Transverse colon (tissue), 4 donors: ENCODE results near the gene PELI2.

Experiments used
- EP300 ChIP-seq: sonication (generic); formaldehyde crosslinking; IDR thresholded peaks from one replicate; pipeline ENCODE4 v1.6.1; 2017; ENCODE audit warnings: antibody characterized with exemption, low read depth
- POLR2A ChIP-seq: fragments of 450-650 bp; IDR thresholded peaks from one replicate; pipeline ENCODE4 v1.6.1; 2016; ENCODE audit warnings: antibody characterized with exemption, mild to moderate bottlenecking, moderate library complexity
- POLR2AphosphoS5 ChIP-seq, 3 donors: sonication (generic); formaldehyde crosslinking; IDR thresholded peaks; one replicate each; pipeline ENCODE4 v1.6.1; 2016; ENCODE audit warnings: antibody characterized with exemption in 3 of 3
- TF ChIP-seq, protein P1 (sequence below), 5 experiments: fragments of 200-600 bp in 3 of 5; fragments of 450-650 bp in 2 of 5; sonication (generic) in 3 of 5; IDR thresholded peaks; 1 replicate in 2 of 5; 2 replicates in 3 of 5; pipeline ENCODE4 v1.5.1; 2016 to 2017; ENCODE audit warnings: antibody characterized with exemption in 5 of 5, inconsistent platforms in 3 of 5, mild to moderate bottlenecking in 2 of 5, moderate library complexity in 1 of 5

DNA sequence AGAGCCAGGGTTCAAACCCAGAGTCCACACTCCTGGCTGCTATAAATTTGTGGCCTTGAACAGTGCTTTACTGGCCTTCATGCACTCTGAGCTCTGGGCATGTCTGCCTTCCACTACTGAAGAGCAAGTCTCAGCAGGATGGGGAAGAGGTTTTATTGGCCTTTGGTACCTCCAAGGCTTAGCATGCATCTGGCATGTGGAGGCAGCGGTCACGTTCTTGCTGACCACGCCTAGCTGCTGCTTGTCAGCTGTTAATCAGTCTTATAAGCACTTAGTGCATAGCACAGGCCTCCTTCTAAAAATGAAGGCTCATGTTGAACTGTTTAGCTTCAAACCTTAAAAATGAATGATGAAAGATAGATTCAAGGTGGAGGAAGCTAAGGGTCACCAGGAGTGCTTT lies 177.5 kb downstream of the PELI2 start:
- TF ChIP-seq EP300 (no peak), POLR2A (no peak), POLR2AphosphoS5 (IDR thresholded peaks at IDR 0.05) (no peak)
- TF ChIP-seq, protein P1, sequence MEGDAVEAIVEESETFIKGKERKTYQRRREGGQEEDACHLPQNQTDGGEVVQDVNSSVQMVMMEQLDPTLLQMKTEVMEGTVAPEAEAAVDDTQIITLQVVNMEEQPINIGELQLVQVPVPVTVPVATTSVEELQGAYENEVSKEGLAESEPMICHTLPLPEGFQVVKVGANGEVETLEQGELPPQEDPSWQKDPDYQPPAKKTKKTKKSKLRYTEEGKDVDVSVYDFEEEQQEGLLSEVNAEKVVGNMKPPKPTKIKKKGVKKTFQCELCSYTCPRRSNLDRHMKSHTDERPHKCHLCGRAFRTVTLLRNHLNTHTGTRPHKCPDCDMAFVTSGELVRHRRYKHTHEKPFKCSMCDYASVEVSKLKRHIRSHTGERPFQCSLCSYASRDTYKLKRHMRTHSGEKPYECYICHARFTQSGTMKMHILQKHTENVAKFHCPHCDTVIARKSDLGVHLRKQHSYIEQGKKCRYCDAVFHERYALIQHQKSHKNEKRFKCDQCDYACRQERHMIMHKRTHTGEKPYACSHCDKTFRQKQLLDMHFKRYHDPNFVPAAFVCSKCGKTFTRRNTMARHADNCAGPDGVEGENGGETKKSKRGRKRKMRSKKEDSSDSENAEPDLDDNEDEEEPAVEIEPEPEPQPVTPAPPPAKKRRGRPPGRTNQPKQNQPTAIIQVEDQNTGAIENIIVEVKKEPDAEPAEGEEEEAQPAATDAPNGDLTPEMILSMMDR (IDR thresholded peaks at IDR 0.05), result no peak
